ENCODE results near the gene UFD1. TPM values are rescaled to one million over a fixed set of nuclear protein-coding genes. Genes with fewer than 3 reads are reported as not detected.

Gene UFD1
- total and polyA plus RNA-seq, 2 donors (not counting 1 experiment from before 2014, with no cell fraction given): 43.5 to 70.1 TPM

- TF ChIP-seq CTCF (IDR thresholded peaks at IDR 0.05) (no peak), EZH2 (IDR thresholded peaks at IDR 0.05; ENCODE audit: borderline replicate concordance, insufficient read depth, low read depth, low read length, poor library complexity, severe bottlenecking) (no peak)
- Mint-ChIP-seq H3K4me1 (no peaks in the 10 kb centered on the region), H3K9me3 (ENCODE audit: insufficient read depth) (no peaks in the 10 kb centered on the region), H3K27ac (no peak overlapping the region), H3K4me3 (no peak overlapping the region), H3K27me3 (no peaks in the 10 kb centered on the region)
- Histone ChIP-seq H3K4me3 (ENCODE audit: control extremely low read depth in 1 of 5, extremely low read depth in 1 of 5, insufficient read depth in 1 of 5, low read depth in 2 of 5, low read length in 4 of 5) (no peak overlapping the region), H4K20me1 (ENCODE audit: control insufficient read depth, insufficient read depth, low read length, poor library complexity, severe bottlenecking) (no peaks in the 10 kb centered on the region), H3K9me3 (ENCODE audit: control extremely low read depth in 1 of 3, control insufficient read depth in 2 of 3, insufficient read depth in 1 of 3, low read length in 2 of 3) (peaks cover 0 to 7% (median 0%) of the 10 kb centered on the region in 3 donors), H3K27me3 (replicated peaks in 1 of 4; ENCODE audit: control extremely low read depth in 1 of 4, control insufficient read depth in 3 of 4, insufficient read depth in 4 of 4, low read length in 3 of 4) (no peaks in the 10 kb centered on the region), H3K9ac (ENCODE audit: low read length) (no peak overlapping the region), H3K4me2 (replicated peaks; ENCODE audit: low read depth, low read length, poor library complexity, severe bottlenecking) (no peak overlapping the region), H3K4me1 (ENCODE audit: control insufficient read depth in 2 of 2, insufficient read depth in 2 of 2, low read length in 2 of 2) (no peaks in the 10 kb centered on the region), H2AFZ (ENCODE audit: insufficient read depth, low read depth, low read length, poor library complexity, severe bottlenecking) (no peak overlapping the region), H3K27ac (ENCODE audit: low read length in 2 of 2) (no peak overlapping the region), H3K36me3 (replicated peaks in 1 of 2; ENCODE audit: control extremely low read depth in 1 of 2, control insufficient read depth in 1 of 2, extremely low read depth in 1 of 2, insufficient read depth in 2 of 2, low read length in 1 of 2) (no peaks in the 10 kb centered on the region), H3K79me2 (ENCODE audit: control insufficient read depth, insufficient read depth, low read length) (no peaks in the 10 kb centered on the region)
- intact Hi-C loops (cut with micrococcal nuclease): no loop called here
- no peak for ATAC-seq (ENCODE audit: low read depth)
- WGBS (ENCODE audit: insufficient coverage): over 99% methylated on average over 10 of the region's 10 CpGs
- ChIA-PET POLR2A (no interaction called here), CTCF (no interaction called here)
- no peak for DNase-seq
Observed at GRCh38 chr22:19517171-19517500, 38.1 kb upstream of the UFD1 start.

GRCh38 chr22:19516378-19517170, 37.6 kb upstream of the UFD1 start:
- H3K9me3 Mint-ChIP-seq (ENCODE audit: insufficient read depth): no peaks in the 10 kb centered on the region
- POLR2A ChIA-PET: no interaction called here
- no peaks in the 10 kb centered on the region for H3K36me3 ChIP-seq (replicated peaks in 1 of 2; ENCODE audit: control extremely low read depth in 1 of 2, control insufficient read depth in 1 of 2, extremely low read depth in 1 of 2, insufficient read depth in 2 of 2, low read length in 1 of 2)

More at GRCh38 chr22:19516378-19517170, 37.6 kb upstream of the UFD1 start:
- Mint-ChIP-seq H3K4me3 (no peak overlapping the region), H3K27ac (no peak overlapping the region), H3K4me1 (no peaks in the 10 kb centered on the region), H3K27me3 (no peaks in the 10 kb centered on the region)
- Histone ChIP-seq H3K27ac (ENCODE audit: low read length in 2 of 2) (no peak overlapping the region), H3K4me3 (ENCODE audit: control extremely low read depth in 1 of 5, extremely low read depth in 1 of 5, insufficient read depth in 1 of 5, low read depth in 2 of 5, low read length in 4 of 5) (no peak overlapping the region), H4K20me1 (ENCODE audit: control insufficient read depth, insufficient read depth, low read length, poor library complexity, severe bottlenecking) (no peaks in the 10 kb centered on the region), H3K27me3 (replicated peaks in 1 of 4; ENCODE audit: control extremely low read depth in 1 of 4, control insufficient read depth in 3 of 4, insufficient read depth in 4 of 4, low read length in 3 of 4) (no peaks in the 10 kb centered on the region), H2AFZ (ENCODE audit: insufficient read depth, low read depth, low read length, poor library complexity, severe bottlenecking) (no peak overlapping the region), H3K9ac (ENCODE audit: low read length) (no peak overlapping the region), H3K9me3 (ENCODE audit: control extremely low read depth in 1 of 3, control insufficient read depth in 2 of 3, insufficient read depth in 1 of 3, low read length in 2 of 3) (peaks cover 0 to 7% (median 0%) of the 10 kb centered on the region in 3 donors), H3K79me2 (ENCODE audit: control insufficient read depth, insufficient read depth, low read length) (no peaks in the 10 kb centered on the region), H3K4me1 (ENCODE audit: control insufficient read depth in 2 of 2, insufficient read depth in 2 of 2, low read length in 2 of 2) (no peaks in the 10 kb centered on the region), H3K4me2 (replicated peaks; ENCODE audit: low read depth, low read length, poor library complexity, severe bottlenecking) (no peak overlapping the region)
- 99% methylated on average over 19 of the region's 19 CpGs for WGBS (ENCODE audit: insufficient coverage)
- intact Hi-C loops (cut with micrococcal nuclease): no loop called here
- CTCF ChIA-PET: no interaction called here
- TF ChIP-seq EZH2 (IDR thresholded peaks at IDR 0.05; ENCODE audit: borderline replicate concordance, insufficient read depth, low read depth, low read length, poor library complexity, severe bottlenecking) (no peak), CTCF (IDR thresholded peaks at IDR 0.05) (no peak)
- DNase-seq (no peak), ATAC-seq (ENCODE audit: low read depth) (no peak)
